Naive thymus-derived CD8-positive, alpha-beta T cell (primary cell): ENCODE measurements around the gene RPS6KB1. TPM values are rescaled to one million over a fixed set of nuclear protein-coding genes. Genes with fewer than 3 reads are reported as not detected.
A peak's percentile ranks its signal among the peaks of the same experiment; 100 is the strongest.
"Not testable (repeated sequence)": the region's sequence is repeated elsewhere in the genome, so short reads cannot be mapped to it uniquely, and the experiment has no call there.

Experiments used
- ATAC-seq, 2 donors: fragments of 150-1000 bp; cut with Tn5 transposase in 1 of 2; sonication (Bioruptor Pico), chemical (Tn5 transposase) in 1 of 2; 1 replicate in 1 of 2; 2 replicates in 1 of 2; pipeline ENCODE4 v1.10.0; 2021; ENCODE audit warnings: mild to moderate bottlenecking in 2 of 2, moderate library complexity in 2 of 2
- POLR2A ChIA-PET: fragments of 350-600 bp; sonication (Branson Sonifier 250); formaldehyde crosslinking; loops from one replicate; lab custom pipeline; 2021; ENCODE audit warnings: antibody characterized with exemption; lab: Charles Lee
- DNase-seq, 10 donors: peaks; one replicate each; pipeline versions ENCODE4 v3.0.0 to v3.0.0-alpha.2; 2020 to 2022
- H3K27ac Mint-ChIP-seq, 10 donors: one replicate each; pipeline ENCODE4 v1.8.0; 2020 to 2022; ENCODE audit warnings: mild to moderate bottlenecking in 10 of 10, mixed read lengths in 10 of 10, moderate library complexity in 4 of 10, inconsistent platforms in 1 of 10
- H3K27me3 Mint-ChIP-seq, 5 donors: one replicate each; pipeline ENCODE4 v1.8.0; 2021 to 2022; ENCODE audit warnings: mixed read lengths in 5 of 5
- H3K36me3 Mint-ChIP-seq, 3 donors: one replicate each; pipeline ENCODE4 v1.8.0; 2020 to 2022; ENCODE audit warnings: mixed read lengths in 3 of 3, mild to moderate bottlenecking in 2 of 3, inconsistent platforms in 1 of 3
- H3K4me1 Mint-ChIP-seq, 4 donors: one replicate each; pipeline ENCODE4 v1.8.0; 2021 to 2022; ENCODE audit warnings: mixed read lengths in 4 of 4
- H3K4me3 Mint-ChIP-seq, 10 donors: one replicate each; pipeline ENCODE4 v1.8.0; 2020 to 2022; ENCODE audit warnings: mild to moderate bottlenecking in 10 of 10, mixed read lengths in 10 of 10, moderate library complexity in 6 of 10, inconsistent platforms in 1 of 10
- H3K9me3 Mint-ChIP-seq, 9 donors: one replicate each; pipeline ENCODE4 v1.8.0; 2020 to 2022; ENCODE audit warnings: mixed read lengths in 9 of 9, mild to moderate bottlenecking in 3 of 9, inconsistent platforms in 1 of 9, moderate library complexity in 1 of 9
- polyA plus RNA-seq, 3 donors: library from polyadenylated mRNA; unstranded; fragments of 300-500 nt; fragmentation: Illumina TruSeq; gene quantifications; one replicate each; pipeline ENCODE4 v1.2.3, GENCODE V29; 2021
- total RNA-seq, 8 experiments: library from RNA in 2 of 8; stranded (reverse) in 2 of 8; gene quantifications; one replicate each; pipeline ENCODE4 v1.2.3 and lab custom pipeline; 2021 to 2026

RPS6KB1 gene
- total RNA-seq (10 to 100 TPM; 65.9 to 79.4 TPM), polyA plus RNA-seq (10 to 100 TPM; 22.7 to 31.5 (median 23.5) TPM), total RNA-seq (lab: John Stamatoyannopoulos, UW) (81.5 to 110 (median 101) reads per million in 6 experiments)

GRCh38 chr17:59892924-59893675 lies at the start of gene RPS6KB1, which contains the start of gene TUBD1:
TSS of gene RPS6KB1 (plus strand) at chr17:59893121. CDS start at chr17:59893185, 64 bp downstream.
TSS of gene TUBD1 (minus strand) at chr17:59892943. CDS start at chr17:59891002, 1,941 bp downstream.
- peak; percentile 88 to 99 (median 98) for DNase-seq
- POLR2A ChIA-PET = interaction anchor here (0.6 to 2.4 kb wide), 10 partner anchors 9 to 1636 kb away, joined by 3 to 19 read pairs (median 3); partner anchors contain the start of genes CLTC and RNFT1
- Mint-ChIP-seq H3K9me3 (no peaks in the 10 kb centered on the region), H3K4me3 (peak within 1 kb of the TSS; percentile 97 to 100 (median 100)), H3K27me3 (no peaks in the 10 kb centered on the region), H3K36me3 (peaks cover 5 to 37% (median 7%) of the 10 kb centered on the region in 3 donors), H3K27ac (peak within 1 kb of the TSS; percentile 98 to 100 (median 99)), H3K4me1 (peaks cover 24 to 69% (median 62%) of the 10 kb centered on the region in 4 donors)
- ATAC-seq = peak; percentile 92 to 93

- ATAC-seq = no peak
- Mint-ChIP-seq H3K9me3 (no peaks in the 10 kb centered on the region), H3K27me3 (no peaks in the 10 kb centered on the region), H3K36me3 (peaks cover 0 to 29% (median 4%) of the 10 kb centered on the region in 3 donors), H3K4me3 (peak overlapping the region in 1 of 10 donors; percentile 36), H3K4me1 (peaks cover 14 to 82% (median 34%) of the 10 kb centered on the region in 4 donors), H3K27ac (peak overlapping the region in 7 of 10 donors; percentile 19 to 90 (median 78))
- no peak for DNase-seq
- POLR2A ChIA-PET = no interaction called here
These were observed 47.9 kb upstream of the RPS6KB1 start for GRCh38 chr17:59844884-59845594.

- Mint-ChIP-seq H3K4me1 (peaks cover 12 to 74% (median 28%) of the 10 kb centered on the region in 4 donors), H3K4me3 (peak overlapping the region in 2 of 10 donors; percentile 29 to 41), H3K27ac (peak overlapping the region in 9 of 10 donors; percentile 25 to 90 (median 78)), H3K9me3 (no peaks in the 10 kb centered on the region), H3K27me3 (no peaks in the 10 kb centered on the region), H3K36me3 (peaks cover 0 to 22% (median 4%) of the 10 kb centered on the region in 3 donors)
- POLR2A ChIA-PET = interaction anchor here (0.6 kb wide), 1 partner anchor 14 kb away, joined by 3 read pairs; no protein-coding TSS in a partner anchor
- ATAC-seq (no peak), DNase-seq (no peak)
These were observed 47.1 kb upstream of the RPS6KB1 start for GRCh38 chr17:59845595-59846393.

- Mint-ChIP-seq H3K9me3 (no peaks in the 10 kb centered on the region), H3K4me1 (peaks cover 12 to 67% (median 22%) of the 10 kb centered on the region in 4 donors), H3K27me3 (no peaks in the 10 kb centered on the region), H3K27ac (peak overlapping the region in 9 of 10 donors; percentile 20 to 90 (median 78)), H3K4me3 (peak overlapping the region in 1 of 10 donors; percentile 41), H3K36me3 (peaks cover 0 to 14% (median 4%) of the 10 kb centered on the region in 3 donors)
- peak; percentile 61 to 63 for ATAC-seq
- POLR2A ChIA-PET = interaction anchor here (0.6 kb wide), 1 partner anchor 15 kb away, joined by 3 read pairs; no protein-coding TSS in a partner anchor
- DNase-seq = peak in 1 of 10 donors; percentile 4
These were observed 46.3 kb upstream of the RPS6KB1 start for GRCh38 chr17:59846394-59847165.

GRCh38 chr17:59848385-59848668 lies 44.6 kb upstream of the RPS6KB1 start:
- ATAC-seq (no peak), DNase-seq (no peak)
- Mint-ChIP-seq H3K4me3 (no peak overlapping the region), H3K9me3 (no peaks in the 10 kb centered on the region), H3K27ac (peak overlapping the region in 1 of 10 donors; percentile 84), H3K27me3 (no peaks in the 10 kb centered on the region), H3K4me1 (peaks cover 12 to 59% (median 25%) of the 10 kb centered on the region in 4 donors), H3K36me3 (no peaks in the 10 kb centered on the region)
- POLR2A ChIA-PET = no interaction called here

- H3K36me3 Mint-ChIP-seq = no peaks in the 10 kb centered on the region
- ATAC-seq = peak in 1 of 2 donors; percentile 25
- peak overlapping the region in 5 of 10 donors; percentile 18 to 50 (median 26) for H3K4me3 Mint-ChIP-seq
- no peaks in the 10 kb centered on the region for H3K27me3 Mint-ChIP-seq
- POLR2A ChIA-PET = no interaction called here
- peaks cover 12 to 58% (median 28%) of the 10 kb centered on the region in 4 donors for H3K4me1 Mint-ChIP-seq
- no peaks in the 10 kb centered on the region for H3K9me3 Mint-ChIP-seq
- DNase-seq = peak in 1 of 10 donors; percentile 4
- peak overlapping the region in 4 of 10 donors; percentile 61 to 84 (median 78) for H3K27ac Mint-ChIP-seq
These were observed 44.1 kb upstream of the RPS6KB1 start for GRCh38 chr17:59848778-59849177.

- ATAC-seq, H3K36me3 Mint-ChIP-seq, H3K4me3 Mint-ChIP-seq, H3K27ac Mint-ChIP-seq, DNase-seq, H3K27me3 Mint-ChIP-seq, POLR2A ChIA-PET, H3K9me3 Mint-ChIP-seq: not testable (repeated sequence)
- peaks cover 12 to 47% (median 28%) of the 10 kb centered on the region in 4 donors for H3K4me1 Mint-ChIP-seq
These were observed 42.6 kb upstream of the RPS6KB1 start for GRCh38 chr17:59850311-59850710.

- Mint-ChIP-seq H3K4me1 (peaks cover 7 to 36% (median 21%) of the 10 kb centered on the region in 4 donors), H3K36me3 (no peaks in the 10 kb centered on the region), H3K4me3 (no peak overlapping the region), H3K9me3 (no peaks in the 10 kb centered on the region), H3K27ac (no peak overlapping the region), H3K27me3 (no peaks in the 10 kb centered on the region)
- ATAC-seq (no peak), DNase-seq (no peak)
- POLR2A ChIA-PET = no interaction called here
These were observed 41.2 kb upstream of the RPS6KB1 start for GRCh38 chr17:59851439-59852375.

GRCh38 chr17:59852847-59853167 lies 40.1 kb upstream of the RPS6KB1 start:
- H3K27me3 Mint-ChIP-seq, DNase-seq, POLR2A ChIA-PET, H3K9me3 Mint-ChIP-seq, H3K4me3 Mint-ChIP-seq, H3K36me3 Mint-ChIP-seq, ATAC-seq: not testable (repeated sequence)
- Mint-ChIP-seq H3K27ac (peak overlapping the region in 3 of 10 donors; percentile 24 to 87 (median 55)), H3K4me1 (peaks cover 4 to 27% (median 17%) of the 10 kb centered on the region in 4 donors)

- H3K4me1 Mint-ChIP-seq = peaks cover 4 to 23% (median 17%) of the 10 kb centered on the region in 4 donors
These were observed 39.6 kb upstream of the RPS6KB1 start for GRCh38 chr17:59853168-59853918.

More at GRCh38 chr17:59853168-59853918, 39.6 kb upstream of the RPS6KB1 start:
- POLR2A ChIA-PET = no interaction called here
- Mint-ChIP-seq H3K27me3 (no peaks in the 10 kb centered on the region), H3K27ac (peak overlapping the region in 2 of 10 donors; percentile 55 to 87), H3K36me3 (peaks cover 0 to 3% (median 0%) of the 10 kb centered on the region in 3 donors), H3K9me3 (no peaks in the 10 kb centered on the region), H3K4me3 (peak overlapping the region in 1 of 10 donors; percentile 40)
- DNase-seq (peak in 2 of 10 donors; percentile 5 to 35), ATAC-seq (peak; percentile 42 to 54)
